ENCODE measurements around the gene RASSF8. TPM values are rescaled to one million over a fixed set of nuclear protein-coding genes. Genes with fewer than 3 reads are reported as not detected.
A peak's percentile ranks its signal among the peaks of the same experiment; 100 is the strongest.

Gene RASSF8
- total RNA-seq, 1 experiment from 2014 or later, result 9.2 TPM

DNA sequence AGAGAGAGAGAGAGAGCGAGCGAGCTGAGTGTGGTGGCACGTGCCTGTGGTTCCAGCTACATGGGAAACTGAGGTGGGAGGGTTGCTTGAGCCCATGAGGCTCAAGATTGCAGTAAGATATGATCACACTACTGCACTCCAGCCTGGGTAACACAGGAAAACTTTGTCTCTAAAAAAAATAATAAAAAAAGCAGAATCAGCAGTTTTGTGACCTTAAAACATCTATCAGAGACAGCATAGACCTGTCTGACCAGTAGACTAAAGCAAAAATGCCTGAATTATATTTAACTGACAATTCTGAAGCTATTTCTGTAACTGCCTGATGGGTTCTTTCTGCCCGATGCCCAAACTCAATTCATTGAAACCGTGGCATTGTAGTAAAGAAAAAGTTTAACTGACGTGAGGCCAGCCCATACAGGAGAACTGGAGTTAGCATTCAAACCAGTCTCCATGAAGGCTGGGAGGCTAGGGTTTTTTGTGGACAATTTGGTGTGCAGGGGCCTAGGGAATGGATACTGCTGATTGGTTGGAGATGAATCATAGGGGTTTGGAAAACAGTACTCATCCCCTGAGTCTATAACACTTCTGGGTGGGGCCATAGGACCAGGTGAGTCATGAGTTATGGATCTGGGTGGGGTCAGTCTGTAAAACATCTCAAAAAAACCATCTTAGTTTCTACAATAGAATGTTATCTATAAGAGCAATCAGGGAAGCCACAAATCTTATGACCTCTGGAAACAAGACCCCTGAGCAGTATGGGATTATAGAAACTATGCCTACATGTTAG is 8.0 kb upstream of the RASSF8 start:
- no peaks in the 10 kb centered on the region for H3K9me3 ChIP-seq (ENCODE audit: control insufficient read depth in 1 of 2, insufficient read depth in 1 of 2, low read depth in 1 of 2, low read length in 2 of 2)
- H3K79me2 ChIP-seq (ENCODE audit: insufficient read depth, low read length), result no peaks in the 10 kb centered on the region
- ChIA-PET POLR2A (no interaction called here), RAD21 (ENCODE audit: low non-redundant PET in 1 of 2, low total read pairs in 2 of 2, uncharacterized antibody in 2 of 2, unreplicated experiment in 2 of 2) (no interaction called here), CTCF (no interaction called here)
- H3K4me1 ChIP-seq (ENCODE audit: control insufficient read depth in 1 of 2, insufficient read depth in 2 of 2, low read length in 2 of 2), result peaks cover 0 to 20% of the 10 kb centered on the region in 2 experiments; a peak in 2 of 4 replicates
- peak; percentile 21 for DNase-seq (ENCODE audit: low read depth, low spot score)
- no peaks in the 10 kb centered on the region for H3K27me3 ChIP-seq (ENCODE audit: insufficient read depth, low read length)
- no peaks in the 10 kb centered on the region for H4K20me1 ChIP-seq (ENCODE audit: insufficient read depth)
- H3K27ac ChIP-seq (ENCODE audit: low read depth, low read length), result no peak overlapping the region
- intact Hi-C loops (cut with micrococcal nuclease), result no loop called here
- peak overlapping the region; percentile 19 for H3K4me2 ChIP-seq (ENCODE audit: low read length)
- ATAC-seq, result peak; percentile 59
- no peaks in the 10 kb centered on the region for H3K36me3 ChIP-seq (ENCODE audit: control insufficient read depth in 1 of 2, insufficient read depth in 2 of 2, low read length in 2 of 2)
- no peaks in the 10 kb centered on the region for H3K9me2 ChIP-seq (ENCODE audit: insufficient read depth)
- H2AFZ ChIP-seq (ENCODE audit: low read depth, low read length, poor library complexity, severe bottlenecking), result no peak overlapping the region
- no peak overlapping the region for H3K4me3 ChIP-seq (replicated peaks in 1 of 2; ENCODE audit: low read depth in 1 of 2, low read length in 2 of 2)
- no peak overlapping the region for H3K9ac ChIP-seq (ENCODE audit: low read length)
- no TSS peak for BruUV-seq (replicated peaks)
- TF ChIP-seq SRF (IDR thresholded peaks at IDR 0.05; ENCODE audit: low read depth) (no peak), SP1 (IDR thresholded peaks at IDR 0.05; ENCODE audit: low read depth) (0 out of 2 replicates have a peak, but pooled peaks have one; percentile 21), ZNF274 (IDR thresholded peaks at IDR 0.05; ENCODE audit: low read depth, low read length) (no peak), EZH2phosphoT487 (IDR thresholded peaks at IDR 0.05; ENCODE audit: borderline replicate concordance) (no peak), POLR2AphosphoS5 (IDR thresholded peaks at IDR 0.05; ENCODE audit: low read depth, low read length) (no peak), TCF7L2 (IDR thresholded peaks at IDR 0.05; ENCODE audit: borderline replicate concordance, extremely low read depth, insufficient read depth, insufficient read length) (no peak), JUND (IDR thresholded peaks at IDR 0.05) (0 out of 2 replicates have a peak, but pooled peaks have one; percentile 21), REST (IDR thresholded peaks at IDR 0.05; ENCODE audit: low read depth) (no peak), EGR1 (IDR thresholded peaks at IDR 0.05; ENCODE audit: low read depth) (no peak), SIN3A (IDR thresholded peaks at IDR 0.05; ENCODE audit: low read depth) (no peak), ATF3 (IDR thresholded peaks at IDR 0.05) (no peak), ELF1 (IDR thresholded peaks at IDR 0.05; ENCODE audit: borderline replicate concordance, low read depth) (no peak), CEBPB (IDR thresholded peaks at IDR 0.05; ENCODE audit: low read depth) (no peak), POLR2A (IDR thresholded peaks at IDR 0.05; ENCODE audit: borderline replicate concordance, extremely low read depth, insufficient read depth, insufficient read length) (no peak), RAD21 (IDR thresholded peaks at IDR 0.05; ENCODE audit: low read depth) (no peak), ZFX (IDR thresholded peaks at IDR 0.05) (no peak), CBX3 (IDR thresholded peaks at IDR 0.05; ENCODE audit: low read depth) (no peak), FOSL1 (IDR thresholded peaks at IDR 0.05; ENCODE audit: low read depth) (peak; percentile 58)
- TF ChIP-seq, protein P1, sequence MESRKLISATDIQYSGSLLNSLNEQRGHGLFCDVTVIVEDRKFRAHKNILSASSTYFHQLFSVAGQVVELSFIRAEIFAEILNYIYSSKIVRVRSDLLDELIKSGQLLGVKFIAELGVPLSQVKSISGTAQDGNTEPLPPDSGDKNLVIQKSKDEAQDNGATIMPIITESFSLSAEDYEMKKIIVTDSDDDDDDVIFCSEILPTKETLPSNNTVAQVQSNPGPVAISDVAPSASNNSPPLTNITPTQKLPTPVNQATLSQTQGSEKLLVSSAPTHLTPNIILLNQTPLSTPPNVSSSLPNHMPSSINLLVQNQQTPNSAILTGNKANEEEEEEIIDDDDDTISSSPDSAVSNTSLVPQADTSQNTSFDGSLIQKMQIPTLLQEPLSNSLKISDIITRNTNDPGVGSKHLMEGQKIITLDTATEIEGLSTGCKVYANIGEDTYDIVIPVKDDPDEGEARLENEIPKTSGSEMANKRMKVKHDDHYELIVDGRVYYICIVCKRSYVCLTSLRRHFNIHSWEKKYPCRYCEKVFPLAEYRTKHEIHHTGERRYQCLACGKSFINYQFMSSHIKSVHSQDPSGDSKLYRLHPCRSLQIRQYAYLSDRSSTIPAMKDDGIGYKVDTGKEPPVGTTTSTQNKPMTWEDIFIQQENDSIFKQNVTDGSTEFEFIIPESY (IDR thresholded peaks at IDR 0.05; ENCODE audit: extremely low read depth, insufficient replicate concordance, low read length), result no peak
- TF ChIP-seq, protein P2, sequence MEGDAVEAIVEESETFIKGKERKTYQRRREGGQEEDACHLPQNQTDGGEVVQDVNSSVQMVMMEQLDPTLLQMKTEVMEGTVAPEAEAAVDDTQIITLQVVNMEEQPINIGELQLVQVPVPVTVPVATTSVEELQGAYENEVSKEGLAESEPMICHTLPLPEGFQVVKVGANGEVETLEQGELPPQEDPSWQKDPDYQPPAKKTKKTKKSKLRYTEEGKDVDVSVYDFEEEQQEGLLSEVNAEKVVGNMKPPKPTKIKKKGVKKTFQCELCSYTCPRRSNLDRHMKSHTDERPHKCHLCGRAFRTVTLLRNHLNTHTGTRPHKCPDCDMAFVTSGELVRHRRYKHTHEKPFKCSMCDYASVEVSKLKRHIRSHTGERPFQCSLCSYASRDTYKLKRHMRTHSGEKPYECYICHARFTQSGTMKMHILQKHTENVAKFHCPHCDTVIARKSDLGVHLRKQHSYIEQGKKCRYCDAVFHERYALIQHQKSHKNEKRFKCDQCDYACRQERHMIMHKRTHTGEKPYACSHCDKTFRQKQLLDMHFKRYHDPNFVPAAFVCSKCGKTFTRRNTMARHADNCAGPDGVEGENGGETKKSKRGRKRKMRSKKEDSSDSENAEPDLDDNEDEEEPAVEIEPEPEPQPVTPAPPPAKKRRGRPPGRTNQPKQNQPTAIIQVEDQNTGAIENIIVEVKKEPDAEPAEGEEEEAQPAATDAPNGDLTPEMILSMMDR (IDR thresholded peaks at IDR 0.05 in 2 of 3, conservative IDR thresholded peaks at IDR 0.05 in 1 of 3; ENCODE audit: borderline replicate concordance in 1 of 3, insufficient read depth in 1 of 3, low read depth in 2 of 3, low read length in 2 of 3), result no peak
- TF ChIP-seq, protein P3, sequence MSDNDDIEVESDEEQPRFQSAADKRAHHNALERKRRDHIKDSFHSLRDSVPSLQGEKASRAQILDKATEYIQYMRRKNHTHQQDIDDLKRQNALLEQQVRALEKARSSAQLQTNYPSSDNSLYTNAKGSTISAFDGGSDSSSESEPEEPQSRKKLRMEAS (IDR thresholded peaks at IDR 0.05), result no peak

Data from HCT116 (cell line).